HUDEP-2 (cell line): ENCODE data around the gene TMEM175.

ENCODE experiments used
- DNase-seq, 76 experiments: peaks; one replicate each; lab custom pipeline; 2025; ENCODE audit not compliant: unreplicated experiment in 76 of 76; lab: John Stamatoyannopoulos, UW

Gene TMEM175

GRCh38 chr4:986428-986878, 54.2 kb downstream of the TMEM175 start:
- DNase-seq: peak in 1 of 76 experiments; percentile 46

DNA sequence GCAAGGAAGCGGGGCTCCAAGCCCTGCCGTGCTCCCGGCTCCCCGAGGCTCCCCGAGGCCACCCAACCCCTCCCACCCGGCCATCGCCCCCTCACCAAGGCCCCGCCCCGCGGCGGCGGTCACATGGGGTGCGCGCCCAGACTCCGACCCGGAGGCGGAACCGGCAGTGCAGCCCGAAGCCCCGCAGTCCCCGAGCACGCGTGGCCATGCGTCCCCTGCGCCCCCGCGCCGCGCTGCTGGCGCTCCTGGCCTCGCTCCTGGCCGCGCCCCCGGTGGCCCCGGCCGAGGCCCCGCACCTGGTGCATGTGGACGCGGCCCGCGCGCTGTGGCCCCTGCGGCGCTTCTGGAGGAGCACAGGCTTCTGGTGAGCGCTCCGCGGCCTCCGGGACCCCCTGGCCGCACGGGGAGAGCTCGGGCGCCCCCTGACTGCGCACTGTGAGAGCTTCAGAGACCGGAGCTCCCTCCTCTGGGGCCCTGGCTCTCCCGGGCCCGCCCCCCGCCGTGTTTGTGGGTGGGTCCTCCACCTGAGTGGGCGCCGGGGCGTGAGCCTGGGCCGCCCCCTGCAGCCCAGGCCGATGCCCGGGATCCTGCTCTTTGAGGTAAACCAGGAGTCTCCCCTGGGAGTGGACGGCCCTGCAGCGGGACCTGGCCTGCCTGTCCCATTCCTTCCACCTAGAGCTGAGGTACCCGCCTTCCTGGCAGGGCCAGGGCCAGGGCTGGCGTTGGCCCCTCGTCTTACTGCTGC, 54.8 kb downstream of the TMEM175 start, which contains the start of gene IDUA:
TSS of gene IDUA (plus strand) at position 166 of the 745 bp plus-strand sequence. CDS start at position 207, 41 bp downstream.
- peak in 69 of 76 experiments; percentile 3 to 86 (median 59) for DNase-seq

DNA sequence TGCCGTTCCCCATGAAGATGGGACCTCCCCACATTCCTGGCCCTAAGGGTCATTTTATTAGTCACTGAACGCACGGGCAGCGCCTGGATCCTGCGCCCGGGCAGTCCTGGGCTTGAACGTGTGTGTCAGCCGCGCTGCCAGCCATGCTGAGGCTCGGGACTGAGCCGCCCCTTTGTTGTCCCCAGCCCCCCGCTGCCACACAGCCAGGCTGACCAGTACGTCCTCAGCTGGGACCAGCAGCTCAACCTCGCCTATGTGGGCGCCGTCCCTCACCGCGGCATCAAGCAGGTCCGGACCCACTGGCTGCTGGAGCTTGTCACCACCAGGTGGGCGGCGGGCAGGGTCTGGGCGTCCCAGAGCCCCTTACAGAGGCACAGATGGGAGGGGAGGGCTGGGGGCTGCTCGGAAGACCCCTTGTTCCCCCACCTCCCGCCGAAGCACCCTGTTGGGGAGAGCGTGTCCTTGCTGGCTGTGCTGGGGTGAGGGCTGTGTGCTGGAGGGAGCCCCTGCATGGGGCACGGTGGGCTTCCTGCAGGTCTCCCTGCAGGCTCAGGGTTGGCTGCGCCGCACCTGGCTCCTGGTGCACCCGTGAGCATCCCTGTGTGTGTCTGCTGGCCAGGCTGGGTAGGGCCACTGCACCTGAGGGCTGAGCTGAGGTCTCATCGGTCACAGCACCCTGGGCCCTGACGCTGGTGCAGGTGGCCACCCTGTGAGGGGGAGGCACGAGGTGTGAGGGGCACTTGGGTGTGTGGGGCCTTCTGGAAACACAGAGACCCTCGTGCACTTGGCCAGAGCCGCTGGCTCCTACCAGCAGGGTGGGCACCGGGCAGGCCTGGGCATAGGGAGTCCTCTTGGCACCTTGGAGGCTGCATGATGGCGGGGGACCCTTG, 55.6 kb downstream of the TMEM175 start:
- DNase-seq: no peak

- DNase-seq: peak in 2 of 76 experiments; percentile 13 to 14
These were observed 56.8 kb downstream of the TMEM175 start for GRCh38 chr4:988726-989721.

GRCh38 chr4:989722-990471, 57.6 kb downstream of the TMEM175 start:
- DNase-seq: no peak

DNA sequence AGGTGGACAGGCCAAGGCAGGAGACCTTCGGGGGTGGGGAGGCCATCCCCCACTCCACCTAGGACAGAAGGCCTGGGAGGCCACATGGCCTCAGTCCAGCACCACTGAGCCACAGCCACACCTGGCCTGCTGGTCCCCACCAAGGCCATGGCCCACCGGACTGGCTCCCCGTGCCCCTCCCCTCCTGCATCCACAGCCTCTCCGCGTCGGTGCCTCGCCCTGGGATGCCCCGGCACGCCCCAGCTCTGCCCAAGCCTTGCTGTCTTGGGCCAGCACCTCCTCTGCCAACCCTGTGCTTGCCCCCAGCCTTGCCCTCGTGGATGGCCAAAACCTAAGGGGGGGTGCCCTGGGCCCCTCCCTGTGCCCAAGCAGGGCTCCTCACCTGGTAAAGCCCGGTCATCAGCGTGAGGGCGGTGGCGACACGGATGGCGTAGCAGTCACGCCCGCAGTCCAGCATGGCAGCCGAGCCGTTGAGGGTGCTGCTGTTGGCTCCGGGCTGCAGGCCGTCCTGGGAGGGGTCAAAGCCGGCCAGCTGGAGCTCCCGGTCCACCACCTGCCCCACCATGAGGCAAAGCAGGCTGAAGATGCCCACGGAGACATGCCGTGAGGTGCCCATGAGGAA, 58.6 kb downstream of the TMEM175 start:
- no peak for DNase-seq

DNA sequence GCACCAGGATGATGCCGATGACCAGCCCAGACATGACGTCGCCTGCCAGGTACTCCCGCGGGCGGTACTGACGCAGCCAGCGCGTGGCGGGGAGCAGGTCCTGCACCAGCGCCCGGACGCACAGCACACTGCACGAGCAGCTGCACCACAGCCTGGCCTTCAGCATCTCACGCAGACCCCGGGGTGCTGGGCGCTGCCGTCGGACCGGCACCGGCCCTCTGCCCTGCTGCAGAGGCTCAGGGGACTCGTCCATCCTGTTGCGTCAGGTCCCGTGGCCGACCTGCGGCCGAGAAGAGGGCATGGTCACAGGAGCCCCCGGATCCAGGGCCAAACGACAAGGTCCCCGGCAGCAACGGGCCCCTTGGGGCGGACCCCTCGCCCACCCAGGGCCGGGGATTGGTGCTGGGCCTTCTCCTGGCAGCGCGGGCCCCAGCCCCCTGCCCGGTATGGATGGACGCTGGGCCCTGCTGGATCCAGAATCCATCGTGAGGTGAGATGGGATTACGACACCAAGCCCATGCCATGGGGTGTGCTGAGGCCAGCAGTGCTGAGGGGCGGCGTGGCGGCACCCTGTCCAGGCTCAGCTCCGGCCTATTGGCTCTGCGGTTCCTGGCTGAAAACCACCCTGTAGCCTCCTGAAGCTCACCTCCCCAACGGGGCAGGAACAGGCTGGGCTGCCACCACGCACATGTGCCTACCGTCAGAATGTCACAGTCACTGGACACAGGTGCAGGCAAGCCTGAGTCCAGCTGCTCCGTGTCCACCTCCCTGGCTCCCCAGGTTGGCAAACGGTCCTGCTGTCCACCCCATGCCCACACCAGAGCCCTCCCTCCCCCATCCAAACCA, 59.4 kb downstream of the TMEM175 start:
- DNase-seq: no peak

DNA sequence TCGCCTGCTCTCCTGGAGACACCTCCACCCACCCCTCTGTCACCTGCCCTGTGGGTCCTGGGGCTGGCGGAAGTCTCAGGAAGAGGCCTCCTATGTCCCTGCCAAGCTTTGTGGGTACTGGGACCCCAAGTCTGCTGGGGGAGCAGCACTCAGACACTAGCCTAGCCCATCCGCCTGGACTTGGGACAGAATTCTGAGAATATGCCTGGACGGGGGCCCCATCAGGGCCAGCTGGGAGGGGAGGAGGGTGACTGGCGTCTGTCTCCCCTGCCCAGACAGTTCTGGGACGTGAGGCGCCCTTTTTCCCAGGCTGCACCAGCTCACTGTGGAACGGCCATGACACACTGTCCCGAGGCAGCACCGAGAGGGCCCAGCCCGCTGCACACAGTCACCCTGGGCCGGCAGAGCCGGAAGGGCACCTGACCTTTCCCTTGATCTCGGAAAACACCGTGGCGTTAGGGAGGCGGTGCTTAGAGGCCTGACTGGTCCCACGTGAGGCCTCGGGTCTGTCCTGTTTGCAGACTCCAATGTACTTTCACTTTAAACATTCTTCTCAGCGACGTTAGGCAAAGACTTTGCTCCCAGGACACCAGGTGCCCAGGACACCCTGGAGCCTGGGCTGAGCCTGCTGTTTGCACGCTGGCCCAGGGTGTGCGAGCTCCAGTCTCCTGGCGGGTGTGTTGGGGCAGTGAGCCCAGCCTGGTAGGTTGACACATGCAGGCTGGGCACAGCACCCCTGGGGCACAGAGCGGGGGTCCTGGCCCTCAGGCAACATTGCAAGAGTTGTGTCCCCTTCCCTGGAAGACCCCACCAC, 60.2 kb downstream of the TMEM175 start:
- no peak for DNase-seq

DNA sequence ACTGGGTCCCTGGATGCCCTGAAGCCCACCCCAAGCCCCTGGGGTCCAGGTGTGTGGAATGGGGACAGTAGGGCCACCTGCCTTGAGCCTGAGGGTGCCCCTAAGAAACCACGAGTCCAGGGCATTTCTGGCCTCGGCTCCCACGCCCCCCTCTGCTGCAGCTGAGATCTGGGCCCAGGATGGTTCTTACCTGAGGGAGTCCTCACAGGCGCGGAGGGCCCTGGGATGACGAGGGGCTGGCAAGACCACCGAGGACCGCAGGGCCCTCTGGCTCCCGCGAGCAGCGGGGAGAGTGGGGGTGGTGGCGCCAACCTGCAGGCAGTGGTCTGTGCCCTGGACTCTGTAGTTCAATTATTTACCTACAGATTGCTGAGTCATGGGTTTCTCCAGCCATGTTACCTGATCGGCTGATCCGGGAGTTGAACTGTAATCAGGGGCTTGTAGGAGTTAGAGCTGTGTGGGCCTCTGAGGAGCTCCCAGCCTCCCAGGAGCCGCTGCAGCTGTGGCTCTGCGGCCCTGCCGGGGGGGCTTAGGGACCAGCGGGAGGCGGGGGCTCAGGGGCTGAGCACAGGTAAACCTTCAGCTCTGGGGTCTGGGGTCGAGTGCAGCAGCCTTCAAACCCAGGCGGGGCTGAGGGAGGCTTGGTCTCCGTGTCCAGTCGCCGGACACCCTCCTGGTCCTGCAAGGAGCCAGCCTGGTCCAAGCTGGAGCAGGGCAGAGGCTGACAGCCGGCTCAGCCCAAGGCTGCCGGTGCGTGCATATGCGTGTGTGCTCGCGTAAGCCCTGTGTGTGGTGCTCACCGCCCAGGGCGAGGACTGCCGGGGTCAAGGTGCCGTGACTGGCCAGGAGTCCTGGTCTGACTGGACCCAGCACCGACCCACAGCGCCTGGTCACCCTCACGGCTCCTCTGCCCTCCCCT, 61.1 kb downstream of the TMEM175 start, which contains the start of gene SLC26A1:
TSS of gene SLC26A1 (minus strand) at position 294 of the 919 bp plus-strand sequence. CDS start 1,701 bp downstream, outside the sequence.
- no peak for DNase-seq

GRCh38 chr4:995311-996026, 63.2 kb downstream of the TMEM175 start:
- DNase-seq: peak in 6 of 76 experiments; percentile 14 to 61 (median 32)

DNA sequence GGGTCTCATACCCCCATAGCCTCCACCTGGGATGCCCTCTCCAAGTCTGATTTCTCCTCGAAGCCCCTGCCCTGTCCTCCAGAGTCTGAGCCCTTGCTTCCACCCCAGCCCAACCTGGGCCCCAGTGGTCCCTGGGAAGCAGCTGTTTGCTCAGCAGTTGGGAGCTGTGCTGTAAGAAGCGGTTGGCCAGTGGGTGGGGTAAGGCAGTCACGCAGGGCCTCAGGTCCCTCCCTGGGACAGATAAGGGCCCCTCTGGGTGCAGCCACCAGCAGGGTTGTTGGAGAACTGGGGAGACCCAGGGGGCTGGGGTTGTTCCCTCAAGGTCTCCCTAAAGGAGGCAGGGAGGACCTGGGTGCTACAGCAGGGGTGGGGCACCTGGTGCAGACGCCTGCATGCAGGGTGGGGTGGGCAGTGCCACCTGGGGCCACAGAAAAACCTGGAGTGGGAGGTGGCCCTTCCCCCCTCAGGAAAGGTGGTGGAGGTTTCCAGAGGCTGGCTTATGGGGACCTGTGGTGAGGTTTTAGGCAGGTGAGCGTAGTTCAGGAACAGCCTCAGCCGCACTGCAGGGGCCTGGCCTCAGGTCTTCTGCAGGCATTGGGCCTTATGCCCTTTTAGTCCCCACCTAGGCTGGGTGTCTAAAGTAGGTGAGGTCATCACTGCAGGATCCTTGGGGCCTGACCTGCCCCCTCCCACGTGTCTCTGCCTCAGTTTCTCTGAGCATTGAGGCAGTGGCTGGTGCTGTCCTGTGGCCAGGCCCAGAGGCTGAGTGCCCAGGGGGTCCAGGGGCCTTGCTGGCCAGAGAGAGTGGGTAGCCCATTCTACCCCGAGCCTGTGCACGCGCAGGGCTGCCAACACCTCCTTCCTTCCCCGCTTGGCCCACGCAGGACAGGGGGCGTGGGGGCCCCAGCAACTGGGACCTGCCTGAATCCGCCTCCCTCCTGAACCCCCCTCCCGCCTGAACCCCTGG, 64.1 kb downstream of the TMEM175 start:
- peak in 74 of 76 experiments; percentile 39 to 94 (median 80) for DNase-seq

GRCh38 chr4:996997-997374, 64.7 kb downstream of the TMEM175 start:
- peak in 6 of 76 experiments; percentile 19 to 67 (median 38) for DNase-seq

DNA sequence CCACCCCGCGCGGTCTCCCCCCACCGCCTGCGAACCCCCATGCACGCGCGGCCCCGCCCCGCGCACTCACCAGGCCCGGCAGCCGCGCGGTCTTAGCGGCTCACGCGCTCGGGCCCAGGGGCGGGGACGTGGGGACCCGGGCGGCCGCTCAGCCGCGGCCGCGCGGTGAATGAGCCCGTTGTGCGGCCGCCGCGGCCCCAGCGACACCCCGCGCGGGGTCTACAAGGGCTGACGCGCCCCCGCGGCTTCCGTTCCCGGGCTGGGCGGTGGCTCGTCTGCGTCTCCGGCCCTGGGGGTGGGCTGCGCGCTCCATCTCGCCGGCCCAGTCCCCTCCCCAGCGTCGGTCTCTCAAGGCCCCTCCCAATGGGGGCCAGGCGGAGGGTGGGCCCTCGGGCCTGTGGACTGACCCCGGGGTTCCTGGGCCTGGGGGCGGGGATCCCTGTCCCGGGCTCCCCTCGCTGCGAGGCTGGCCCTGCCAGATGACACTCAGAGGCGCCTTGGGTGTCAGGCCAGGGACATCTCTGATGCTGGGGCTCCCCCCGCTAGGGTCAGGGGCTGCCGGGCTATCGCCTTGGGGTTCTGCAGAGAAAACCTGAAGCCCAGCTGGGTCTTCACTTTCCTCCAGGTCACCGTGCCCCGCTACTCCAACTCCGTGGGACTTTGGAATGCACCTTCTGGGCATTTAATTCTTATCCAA, 65.3 kb downstream of the TMEM175 start:
- peak in 25 of 76 experiments; percentile 12 to 73 (median 37) for DNase-seq
